ENCODE measurements around the gene NUBPL. TPM values are rescaled to one million over a fixed set of nuclear protein-coding genes. Genes with fewer than 3 reads are reported as not detected.
"Not testable (repeated sequence)": the region's sequence is repeated elsewhere in the genome, so short reads cannot be mapped to it uniquely, and the experiment has no call there.

Gene NUBPL
- total RNA-seq, 5 donors from 2014 or later (not counting 1 experiment from before 2014, with no cell fraction given) = 6.8 to 11.0 (median 10.2) TPM

DNA sequence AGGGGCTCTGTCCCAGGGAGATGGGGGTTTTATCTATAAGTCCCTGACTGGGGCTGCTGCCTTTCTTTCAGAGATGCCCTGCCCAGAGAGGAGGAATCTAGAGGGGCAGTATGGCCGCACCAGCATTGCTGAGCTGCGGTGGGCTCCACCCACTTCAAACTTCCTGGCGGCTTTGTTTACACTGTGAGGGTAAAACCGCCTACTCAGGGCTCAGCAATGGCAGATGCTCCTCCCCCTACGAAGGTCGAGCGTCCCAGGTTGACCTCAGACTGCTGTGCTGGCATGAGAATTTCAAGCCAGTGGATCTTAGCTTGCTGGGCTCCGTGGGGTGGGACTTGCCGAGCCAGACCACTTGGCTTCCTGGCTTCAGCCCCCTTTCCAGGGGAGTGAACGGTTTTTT lies 59.7 kb downstream of the NUBPL start:
- DNase-seq; H3K9me3 ChIP-seq; H3K4me1 ChIP-seq (ENCODE audit: control insufficient read depth in 1 of 2, extremely low read depth in 1 of 2, insufficient read depth in 2 of 2, low read length in 2 of 2); H3K36me3 ChIP-seq (ENCODE audit: control insufficient read depth in 2 of 2, extremely low read depth in 1 of 2, insufficient read depth in 1 of 2, low read length in 1 of 2); CTCF ChIA-PET; H3K27ac Mint-ChIP-seq; H3K4me3 ChIP-seq (ENCODE audit: control insufficient read depth in 1 of 2, extremely low read depth in 1 of 2, low read length in 1 of 2); H3K27me3 ChIP-seq (replicated peaks in 1 of 2; ENCODE audit: control insufficient read depth in 2 of 2, extremely low read depth in 1 of 2, insufficient read depth in 2 of 2, low read length in 1 of 2); ATAC-seq (replicated peaks in 1 of 4); POLR2A ChIA-PET; H3K4me3 Mint-ChIP-seq; H3K27ac ChIP-seq (ENCODE audit: low read length); H3K27me3 Mint-ChIP-seq: not testable (repeated sequence)
- Mint-ChIP-seq H3K4me1 (peaks cover 3 to 14% (median 5%) of the 10 kb centered on the region in 3 donors), H3K36me3 (peaks cover 75% of the 10 kb centered on the region), H3K9me3 (peaks cover 25 to 50% (median 45%) of the 10 kb centered on the region in 3 donors)
- WGBS (ENCODE audit: insufficient coverage) = 96% methylated on average over 10 of the region's 10 CpGs

DNA sequence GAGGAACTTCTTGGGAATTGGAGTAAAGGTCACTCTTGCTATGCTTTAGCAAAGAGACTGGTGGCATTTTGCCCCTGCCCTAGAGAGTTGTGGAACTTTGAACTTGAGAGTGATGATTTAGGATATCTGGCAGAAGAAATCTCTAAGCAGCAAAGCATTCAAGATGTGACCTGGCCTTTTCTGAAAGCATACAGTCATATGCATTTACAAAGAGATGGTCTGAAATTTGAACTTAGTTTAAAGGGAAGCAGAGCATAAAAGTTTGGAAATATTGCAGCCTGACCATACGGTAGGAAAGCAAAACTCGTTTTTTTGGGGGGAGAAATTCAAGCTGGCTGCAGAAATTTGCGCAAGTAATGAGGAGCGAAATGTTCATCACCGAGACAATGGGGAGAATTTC lies 60.9 kb downstream of the NUBPL start:
- Histone ChIP-seq H3K27ac (ENCODE audit: low read length) (no peak overlapping the region), H3K27me3 (replicated peaks in 1 of 2; ENCODE audit: control insufficient read depth in 2 of 2, extremely low read depth in 1 of 2, insufficient read depth in 2 of 2, low read length in 1 of 2) (no peaks in the 10 kb centered on the region), H3K36me3 (ENCODE audit: control insufficient read depth in 2 of 2, extremely low read depth in 1 of 2, insufficient read depth in 1 of 2, low read length in 1 of 2) (peaks cover 4 to 5% of the 10 kb centered on the region in 2 donors), H3K4me3 (ENCODE audit: control insufficient read depth in 1 of 2, extremely low read depth in 1 of 2, low read length in 1 of 2) (no peak overlapping the region), H3K4me1 (ENCODE audit: control insufficient read depth in 1 of 2, extremely low read depth in 1 of 2, insufficient read depth in 2 of 2, low read length in 2 of 2) (no peaks in the 10 kb centered on the region), H3K9me3 (no peaks in the 10 kb centered on the region)
- H3K27me3 Mint-ChIP-seq = no peaks in the 10 kb centered on the region
- peaks cover 66% of the 10 kb centered on the region for H3K36me3 Mint-ChIP-seq
- H3K4me3 Mint-ChIP-seq = no peak overlapping the region
- H3K27ac Mint-ChIP-seq = no peak overlapping the region
- ATAC-seq (replicated peaks in 1 of 4) (no peak), DNase-seq (no peak)
- ChIA-PET CTCF (no interaction called here), POLR2A (no interaction called here)
- H3K9me3 Mint-ChIP-seq = peaks cover 25 to 50% (median 45%) of the 10 kb centered on the region in 3 donors
- WGBS (ENCODE audit: insufficient coverage) = 33% methylated on average over 2 of the region's 5 CpGs
- peaks cover 3 to 14% (median 5%) of the 10 kb centered on the region in 3 donors for H3K4me1 Mint-ChIP-seq

DNA sequence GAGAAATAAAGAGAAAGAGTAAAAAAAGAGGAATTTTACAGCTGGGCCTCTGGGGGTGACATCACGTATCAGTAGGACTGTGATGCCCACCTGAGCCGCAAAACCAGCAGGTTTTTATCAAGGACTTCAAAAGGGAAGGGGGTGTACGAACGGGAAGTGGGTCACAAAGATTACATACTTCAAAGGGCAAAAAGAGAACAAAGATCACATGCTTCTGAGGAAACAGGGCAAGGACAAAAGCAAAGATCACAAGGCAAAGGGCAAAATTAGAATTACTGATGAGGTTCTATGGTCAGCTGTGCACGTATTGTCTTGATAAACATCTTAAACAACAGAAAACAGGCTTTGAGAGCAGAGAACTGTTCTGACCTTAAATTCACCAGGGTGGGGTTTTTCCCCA lies 91.7 kb downstream of the NUBPL start:
- H3K27ac ChIP-seq (ENCODE audit: low read length); POLR2A ChIA-PET; H3K4me1 ChIP-seq (ENCODE audit: control insufficient read depth in 1 of 2, extremely low read depth in 1 of 2, insufficient read depth in 2 of 2, low read length in 2 of 2): not testable (repeated sequence)

DNA sequence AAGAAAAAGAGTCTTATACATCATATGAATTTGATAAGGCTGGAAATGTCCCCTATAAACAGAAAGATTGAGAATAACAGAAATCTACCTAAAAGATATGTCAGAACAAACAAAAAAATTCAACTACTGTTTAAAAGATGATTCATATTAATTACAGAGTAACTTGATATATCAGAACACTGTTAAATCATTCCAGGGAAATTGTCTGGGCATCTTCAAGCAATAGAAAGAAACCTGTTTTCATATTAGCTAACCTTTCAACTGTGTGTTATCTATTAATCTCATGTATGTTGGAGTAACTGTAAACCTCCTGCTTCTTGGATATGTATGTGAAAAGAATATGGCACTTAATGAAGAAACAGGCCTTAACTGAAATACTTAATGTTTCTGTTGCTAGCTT lies 96.7 kb downstream of the NUBPL start:
- Histone ChIP-seq H3K27me3 (replicated peaks in 1 of 2; ENCODE audit: control insufficient read depth in 2 of 2, extremely low read depth in 1 of 2, insufficient read depth in 2 of 2, low read length in 1 of 2) (no peaks in the 10 kb centered on the region), H3K4me1 (ENCODE audit: control insufficient read depth in 1 of 2, extremely low read depth in 1 of 2, insufficient read depth in 2 of 2, low read length in 2 of 2) (no peaks in the 10 kb centered on the region), H3K9me3 (no peaks in the 10 kb centered on the region), H3K27ac (ENCODE audit: low read length) (no peak overlapping the region), H3K4me3 (ENCODE audit: control insufficient read depth in 1 of 2, extremely low read depth in 1 of 2, low read length in 1 of 2) (no peak overlapping the region), H3K36me3 (ENCODE audit: control insufficient read depth in 2 of 2, extremely low read depth in 1 of 2, insufficient read depth in 1 of 2, low read length in 1 of 2) (no peaks in the 10 kb centered on the region)
- ATAC-seq (replicated peaks in 1 of 4) = no peak
- Mint-ChIP-seq H3K36me3 (peaks cover 51% of the 10 kb centered on the region), H3K4me1 (peaks cover 5 to 14% (median 9%) of the 10 kb centered on the region in 3 donors), H3K4me3 (no peak overlapping the region), H3K9me3 (peaks cover 5 to 23% (median 23%) of the 10 kb centered on the region in 3 donors), H3K27me3 (no peaks in the 10 kb centered on the region), H3K27ac (no peak overlapping the region)
- CTCF ChIA-PET = interaction anchor here in 1 of 2 donors (0.6 kb wide), 1 partner anchor 31 kb away, joined by 4 read pairs; no protein-coding TSS in a partner anchor
- no peak for DNase-seq
- POLR2A ChIA-PET = no interaction called here

More for the DNA sequence above, 91.7 kb downstream of the NUBPL start:
- H3K36me3 ChIP-seq (ENCODE audit: control insufficient read depth in 2 of 2, extremely low read depth in 1 of 2, insufficient read depth in 1 of 2, low read length in 1 of 2); ATAC-seq (replicated peaks in 1 of 4); H3K27me3 ChIP-seq (replicated peaks in 1 of 2; ENCODE audit: control insufficient read depth in 2 of 2, extremely low read depth in 1 of 2, insufficient read depth in 2 of 2, low read length in 1 of 2); CTCF ChIA-PET; H3K4me3 ChIP-seq (ENCODE audit: control insufficient read depth in 1 of 2, extremely low read depth in 1 of 2, low read length in 1 of 2); H3K9me3 ChIP-seq; H3K27ac Mint-ChIP-seq; DNase-seq; H3K27me3 Mint-ChIP-seq; H3K4me3 Mint-ChIP-seq; H3K4me1 Mint-ChIP-seq: not testable (repeated sequence)
- 100% methylated on average over 5 of the region's 5 CpGs for WGBS (ENCODE audit: insufficient coverage)
- Mint-ChIP-seq H3K9me3 (peaks cover 15 to 25% (median 21%) of the 10 kb centered on the region in 3 donors), H3K36me3 (peaks cover 55% of the 10 kb centered on the region)

DNA sequence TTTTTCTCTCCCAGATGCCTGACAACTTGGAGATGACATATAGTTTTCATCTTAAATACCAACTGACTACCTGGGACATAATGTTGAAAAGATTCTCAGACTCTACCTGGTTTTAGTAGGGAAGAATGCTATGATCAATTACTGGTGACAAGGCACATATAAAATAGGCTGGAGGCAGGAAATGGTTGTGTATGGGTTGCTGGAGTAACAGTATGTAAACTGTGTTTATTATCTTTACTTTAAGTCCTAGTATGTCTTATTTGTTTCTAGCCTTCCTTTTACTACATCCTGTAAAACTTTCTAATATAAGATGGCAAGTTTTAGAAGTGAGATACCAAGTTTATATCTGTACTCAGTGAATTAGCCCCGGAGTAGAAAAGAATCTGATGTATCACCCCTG lies 98.1 kb downstream of the NUBPL start:
- ATAC-seq (replicated peaks in 1 of 4) (no peak), DNase-seq (no peak)
- Mint-ChIP-seq H3K27ac (no peak overlapping the region), H3K4me1 (peaks cover 5 to 14% (median 9%) of the 10 kb centered on the region in 3 donors), H3K36me3 (peaks cover 52% of the 10 kb centered on the region), H3K9me3 (peaks cover 7 to 18% (median 18%) of the 10 kb centered on the region in 3 donors), H3K4me3 (no peak overlapping the region), H3K27me3 (no peaks in the 10 kb centered on the region)
- Histone ChIP-seq H3K4me3 (ENCODE audit: control insufficient read depth in 1 of 2, extremely low read depth in 1 of 2, low read length in 1 of 2) (no peak overlapping the region), H3K4me1 (ENCODE audit: control insufficient read depth in 1 of 2, extremely low read depth in 1 of 2, insufficient read depth in 2 of 2, low read length in 2 of 2) (no peaks in the 10 kb centered on the region), H3K27me3 (replicated peaks in 1 of 2; ENCODE audit: control insufficient read depth in 2 of 2, extremely low read depth in 1 of 2, insufficient read depth in 2 of 2, low read length in 1 of 2) (no peaks in the 10 kb centered on the region), H3K9me3 (no peaks in the 10 kb centered on the region), H3K36me3 (ENCODE audit: control insufficient read depth in 2 of 2, extremely low read depth in 1 of 2, insufficient read depth in 1 of 2, low read length in 1 of 2) (no peaks in the 10 kb centered on the region), H3K27ac (ENCODE audit: low read length) (no peak overlapping the region)
- no CpG with 5 or more reads among the region's 1 CpG for WGBS (ENCODE audit: insufficient coverage)
- POLR2A ChIA-PET = no interaction called here
- CTCF ChIA-PET = no interaction called here

DNA sequence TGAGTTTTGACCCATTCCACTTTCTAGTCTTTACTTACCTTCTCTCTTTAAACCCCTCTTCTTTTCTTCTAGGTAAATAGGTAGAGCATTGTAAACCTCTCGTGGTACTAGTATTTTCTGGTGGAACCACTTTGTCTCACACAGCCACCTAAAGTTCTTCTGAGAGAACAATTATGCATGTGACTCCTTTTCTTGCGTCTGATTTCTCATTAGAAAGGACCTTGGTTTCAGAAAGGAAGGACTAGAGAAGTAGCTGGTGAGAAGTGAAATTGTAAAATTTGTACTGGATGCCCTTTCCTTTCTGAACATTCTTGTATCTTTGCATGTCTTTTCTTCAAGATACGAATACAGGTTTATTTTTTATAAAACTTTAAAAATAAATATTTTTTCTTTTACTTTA lies 99.0 kb downstream of the NUBPL start:
- DNase-seq (no peak), ATAC-seq (replicated peaks in 1 of 4) (no peak)
- ChIA-PET CTCF (no interaction called here), POLR2A (no interaction called here)
- Histone ChIP-seq H3K27ac (ENCODE audit: low read length) (no peak overlapping the region), H3K4me3 (ENCODE audit: control insufficient read depth in 1 of 2, extremely low read depth in 1 of 2, low read length in 1 of 2) (no peak overlapping the region), H3K9me3 (no peaks in the 10 kb centered on the region), H3K36me3 (ENCODE audit: control insufficient read depth in 2 of 2, extremely low read depth in 1 of 2, insufficient read depth in 1 of 2, low read length in 1 of 2) (no peaks in the 10 kb centered on the region), H3K4me1 (ENCODE audit: control insufficient read depth in 1 of 2, extremely low read depth in 1 of 2, insufficient read depth in 2 of 2, low read length in 2 of 2) (no peaks in the 10 kb centered on the region), H3K27me3 (replicated peaks in 1 of 2; ENCODE audit: control insufficient read depth in 2 of 2, extremely low read depth in 1 of 2, insufficient read depth in 2 of 2, low read length in 1 of 2) (no peaks in the 10 kb centered on the region)
- H3K27ac Mint-ChIP-seq = no peak overlapping the region
- peaks cover 9 to 17% (median 12%) of the 10 kb centered on the region in 3 donors for H3K4me1 Mint-ChIP-seq
- H3K9me3 Mint-ChIP-seq = peaks cover 10 to 21% (median 18%) of the 10 kb centered on the region in 3 donors
- H3K36me3 Mint-ChIP-seq = peaks cover 54% of the 10 kb centered on the region
- no CpG with 5 or more reads among the region's 3 CpGs for WGBS (ENCODE audit: insufficient coverage)
- H3K27me3 Mint-ChIP-seq = no peaks in the 10 kb centered on the region
- no peak overlapping the region for H3K4me3 Mint-ChIP-seq

DNA sequence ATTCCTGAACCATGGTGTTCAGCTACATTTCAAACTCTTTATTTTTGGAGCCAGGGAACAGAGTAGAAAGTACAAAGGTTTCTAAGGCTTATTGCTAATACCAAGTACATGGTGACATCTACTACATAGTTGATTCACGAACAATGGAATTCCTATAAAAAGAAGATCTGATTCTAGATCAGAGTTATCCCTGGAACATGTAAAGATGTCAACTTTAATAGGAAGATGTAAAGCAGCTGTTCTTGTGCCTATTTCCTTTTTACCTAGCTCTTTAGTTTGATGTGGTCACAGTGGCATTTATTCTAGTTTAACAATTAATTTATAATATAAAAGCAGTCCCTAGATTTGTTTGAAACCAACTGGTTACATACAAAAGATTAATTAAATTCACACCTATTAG lies 99.5 kb downstream of the NUBPL start:
- ChIA-PET CTCF (no interaction called here), POLR2A (no interaction called here)
- H3K4me1 Mint-ChIP-seq = peaks cover 9 to 17% (median 14%) of the 10 kb centered on the region in 3 donors
- no peaks in the 10 kb centered on the region for H3K36me3 ChIP-seq (ENCODE audit: control insufficient read depth in 2 of 2, extremely low read depth in 1 of 2, insufficient read depth in 1 of 2, low read length in 1 of 2)
- H3K36me3 Mint-ChIP-seq = peaks cover 56% of the 10 kb centered on the region
- H3K27me3 Mint-ChIP-seq = no peaks in the 10 kb centered on the region
- H3K4me1 ChIP-seq (ENCODE audit: control insufficient read depth in 1 of 2, extremely low read depth in 1 of 2, insufficient read depth in 2 of 2, low read length in 2 of 2) = no peaks in the 10 kb centered on the region
- no peaks in the 10 kb centered on the region for H3K9me3 ChIP-seq
- no peak overlapping the region for H3K4me3 ChIP-seq (ENCODE audit: control insufficient read depth in 1 of 2, extremely low read depth in 1 of 2, low read length in 1 of 2)
- DNase-seq = no peak
- H3K4me3 Mint-ChIP-seq = no peak overlapping the region
- no peak overlapping the region for H3K27ac ChIP-seq (ENCODE audit: low read length)
- no peak overlapping the region for H3K27ac Mint-ChIP-seq
- peaks cover 15 to 25% (median 24%) of the 10 kb centered on the region in 3 donors for H3K9me3 Mint-ChIP-seq
- WGBS (ENCODE audit: insufficient coverage) = no CpG with 5 or more reads among the region's 1 CpG
- ATAC-seq (replicated peaks in 1 of 4) = no peak
- H3K27me3 ChIP-seq (replicated peaks in 1 of 2; ENCODE audit: control insufficient read depth in 2 of 2, extremely low read depth in 1 of 2, insufficient read depth in 2 of 2, low read length in 1 of 2) = no peaks in the 10 kb centered on the region
